NB4 (cell line): ENCODE measurements around the gene TYW1.

ENCODE experiments used
- POLR2A ChIP-seq: IDR thresholded peaks from 2 replicates; pipeline ENCODE4 v1.6.1; 2011; ENCODE audit warnings: mild to moderate bottlenecking; ENCODE audit not compliant: insufficient read length; ENCODE audit errors: extremely low read depth
- TF ChIP-seq, protein P1 (sequence below): IDR thresholded peaks from one replicate; pipeline ENCODE4 v1.5.1; 2012; ENCODE audit warnings: low read depth, low read length

DNA sequence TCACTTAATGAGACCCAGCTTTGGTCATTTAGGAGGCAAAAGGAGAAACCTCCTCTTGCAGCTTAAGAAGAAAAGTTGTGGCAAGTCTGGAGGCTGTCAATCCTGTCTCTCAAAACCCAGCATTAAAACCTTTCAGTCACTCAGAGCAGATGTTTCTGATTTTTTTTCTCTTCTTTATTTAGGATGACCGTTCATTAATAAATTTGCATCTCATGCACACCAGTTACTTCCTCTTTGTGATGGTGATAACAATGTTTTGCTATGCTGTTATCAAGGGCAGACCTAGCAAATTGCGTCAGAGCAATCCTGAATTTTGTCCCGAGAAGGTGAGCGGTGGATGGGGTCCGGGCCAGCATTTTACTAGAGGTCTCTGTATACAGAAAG, 43.6 kb upstream of the TYW1 start:
- TF ChIP-seq, protein P1, sequence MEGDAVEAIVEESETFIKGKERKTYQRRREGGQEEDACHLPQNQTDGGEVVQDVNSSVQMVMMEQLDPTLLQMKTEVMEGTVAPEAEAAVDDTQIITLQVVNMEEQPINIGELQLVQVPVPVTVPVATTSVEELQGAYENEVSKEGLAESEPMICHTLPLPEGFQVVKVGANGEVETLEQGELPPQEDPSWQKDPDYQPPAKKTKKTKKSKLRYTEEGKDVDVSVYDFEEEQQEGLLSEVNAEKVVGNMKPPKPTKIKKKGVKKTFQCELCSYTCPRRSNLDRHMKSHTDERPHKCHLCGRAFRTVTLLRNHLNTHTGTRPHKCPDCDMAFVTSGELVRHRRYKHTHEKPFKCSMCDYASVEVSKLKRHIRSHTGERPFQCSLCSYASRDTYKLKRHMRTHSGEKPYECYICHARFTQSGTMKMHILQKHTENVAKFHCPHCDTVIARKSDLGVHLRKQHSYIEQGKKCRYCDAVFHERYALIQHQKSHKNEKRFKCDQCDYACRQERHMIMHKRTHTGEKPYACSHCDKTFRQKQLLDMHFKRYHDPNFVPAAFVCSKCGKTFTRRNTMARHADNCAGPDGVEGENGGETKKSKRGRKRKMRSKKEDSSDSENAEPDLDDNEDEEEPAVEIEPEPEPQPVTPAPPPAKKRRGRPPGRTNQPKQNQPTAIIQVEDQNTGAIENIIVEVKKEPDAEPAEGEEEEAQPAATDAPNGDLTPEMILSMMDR, result no peak
- no peak for TF ChIP-seq POLR2A
